Thyroid gland (tissue), 4 donors: ENCODE measurements around the gene CIP2A. TPM values are rescaled to one million over a fixed set of nuclear protein-coding genes. Genes with fewer than 3 reads are reported as not detected.

Experiments used
- DNase-seq, 2 donors: peaks; one replicate each; pipeline ENCODE4 v3.0.0-alpha.2; 2019
- H3K27ac ChIP-seq, 3 donors: fragments of 200-600 bp; sonication (generic); 1 replicate in 2 of 3; 2 replicates in 1 of 3; pipeline ENCODE4 v1.5.1; 2016 to 2019; ENCODE audit warnings: mild to moderate bottlenecking in 1 of 3, moderate library complexity in 1 of 3
- H3K27me3 ChIP-seq: fragments of 200-600 bp; sonication (generic); one replicate; pipeline ENCODE4 v1.5.1; 2019
- H3K36me3 ChIP-seq, 2 donors: fragments of 200-600 bp; sonication (generic); one replicate each; pipeline ENCODE4 v1.5.1; 2016 to 2019
- H3K4me1 ChIP-seq, 2 donors: fragments of 200-600 bp; sonication (generic); one replicate each; pipeline ENCODE4 v1.5.1; 2017 to 2019
- H3K4me3 ChIP-seq, 3 donors: fragments of 200-600 bp; sonication (generic); replicated peaks in 1 of 3; 1 replicate in 2 of 3; 2 replicates in 1 of 3; pipeline ENCODE4 v1.5.1; 2016; ENCODE audit warnings: mild to moderate bottlenecking in 1 of 3
- H3K9me3 ChIP-seq: fragments of 200-600 bp; sonication (generic); one replicate; pipeline ENCODE4 v1.5.1; 2017
- CTCF ChIP-seq, 6 experiments: fragments of 200-600 bp in 3 of 6; fragments of 450-650 bp in 3 of 6; sonication (generic) in 3 of 6; IDR thresholded peaks; one replicate each; pipeline ENCODE4 v1.5.1; 2016 to 2019; ENCODE audit warnings: antibody characterized with exemption in 6 of 6, mild to moderate bottlenecking in 2 of 6, inconsistent platforms in 1 of 6, moderate library complexity in 1 of 6
- POLR2A ChIP-seq, 2 donors: fragments of 450-650 bp; IDR thresholded peaks; one replicate each; pipeline ENCODE4 v1.6.1; 2017; ENCODE audit warnings: antibody characterized with exemption in 2 of 2, mild to moderate bottlenecking in 2 of 2, moderate library complexity in 1 of 2
- WGBS, 2 donors: methylation state at CpG; one replicate each; pipeline ENCODE4 v1.1.5; 2017; 5-methylcytosine and 5-hydroxymethylcytosine counted together
- intact Hi-C: fragments of 100-400 bp; cut with DNase I; formaldehyde crosslinking; loops from one replicate; pipeline ENCODE4 v1.15.1; 2023
- total RNA-seq, 4 donors: library from RNA; depleted of rRNA; stranded (reverse); fragments of >200 nt; gene quantifications; one replicate each; pipeline ENCODE4 v1.2.3, GENCODE V29; 2016

The CIP2A gene
- total RNA-seq, 4 donors from 2014 or later = 3.6 to 8.1 (median 3.8) TPM

- H3K4me3 ChIP-seq = no peak overlapping the region
- TF ChIP-seq POLR2A (IDR thresholded peaks at IDR 0.05) (no peak), CTCF (IDR thresholded peaks at IDR 0.05) (no peak)
- WGBS, 2 donors = 89 to 93% methylated on average over 1 of the region's 1 CpG
- H3K27me3 ChIP-seq = no peaks in the 10 kb centered on the region
- intact Hi-C loops = no loop called here
- no peaks in the 10 kb centered on the region for H3K4me1 ChIP-seq
- DNase-seq = no peak
- no peak overlapping the region for H3K27ac ChIP-seq
- H3K9me3 ChIP-seq = no peaks in the 10 kb centered on the region
- no peaks in the 10 kb centered on the region for H3K36me3 ChIP-seq
Observed at GRCh38 chr3:108548304-108548703, 40.9 kb downstream of the CIP2A start.

- H3K36me3 ChIP-seq = no peaks in the 10 kb centered on the region
- H3K4me3 ChIP-seq = no peak overlapping the region
- H3K9me3 ChIP-seq = no peaks in the 10 kb centered on the region
- no peak for DNase-seq
- TF ChIP-seq CTCF (IDR thresholded peaks at IDR 0.05) = no peak
- no peaks in the 10 kb centered on the region for H3K27me3 ChIP-seq
- intact Hi-C loops = no loop called here
- H3K27ac ChIP-seq = no peak overlapping the region
- H3K4me1 ChIP-seq = no peaks in the 10 kb centered on the region
- 73 to 82% methylated on average over 3 of the region's 3 CpGs for WGBS, 2 donors
Observed at GRCh38 chr3:108546692-108547091, 42.5 kb downstream of the CIP2A start.

- Histone ChIP-seq H3K36me3 (no peaks in the 10 kb centered on the region), H3K27ac (no peak overlapping the region), H3K27me3 (no peaks in the 10 kb centered on the region), H3K9me3 (no peaks in the 10 kb centered on the region), H3K4me3 (no peak overlapping the region), H3K4me1 (no peaks in the 10 kb centered on the region)
- 76 to 94% methylated on average over 1 of the region's 1 CpG for WGBS, 2 donors
- no peak for DNase-seq
- TF ChIP-seq POLR2A (IDR thresholded peaks at IDR 0.05) (no peak), CTCF (IDR thresholded peaks at IDR 0.05) (no peak)
- intact Hi-C loops = no loop called here
Observed at GRCh38 chr3:108546247-108546646, 43.0 kb downstream of the CIP2A start.

- Histone ChIP-seq H3K27me3 (no peaks in the 10 kb centered on the region), H3K4me3 (no peak overlapping the region), H3K36me3 (no peaks in the 10 kb centered on the region), H3K9me3 (no peaks in the 10 kb centered on the region), H3K27ac (no peak overlapping the region), H3K4me1 (no peaks in the 10 kb centered on the region)
- TF ChIP-seq POLR2A (IDR thresholded peaks at IDR 0.05) (no peak), CTCF (IDR thresholded peaks at IDR 0.05) (no peak)
- intact Hi-C loops = no loop called here
- no peak for DNase-seq
- WGBS, 2 donors = 77 to 83% methylated on average over 4 of the region's 4 CpGs
Observed at GRCh38 chr3:108538083-108538482, 51.2 kb downstream of the CIP2A start.

- no peaks in the 10 kb centered on the region for H3K27me3 ChIP-seq
- no peaks in the 10 kb centered on the region for H3K36me3 ChIP-seq
- H3K9me3 ChIP-seq = no peaks in the 10 kb centered on the region
- 66 to 73% methylated on average over 3 of the region's 3 CpGs for WGBS, 2 donors
- intact Hi-C loops = no loop called here
- no peak overlapping the region for H3K27ac ChIP-seq
- no peaks in the 10 kb centered on the region for H3K4me1 ChIP-seq
- no peak overlapping the region for H3K4me3 ChIP-seq
- DNase-seq = no peak
- TF ChIP-seq CTCF (IDR thresholded peaks at IDR 0.05) (no peak), POLR2A (IDR thresholded peaks at IDR 0.05) (no peak)
Observed at GRCh38 chr3:108528459-108529252, 60.6 kb downstream of the CIP2A start.
